Activated naive CD4-positive, alpha-beta T cell treated with anti-CD3 and anti-CD28 coated beads, Interleukin-2, amount 50 U/mL, for 24 hours (primary cell): Measurements from ENCODE around the gene DNAJC11.
"Not testable (repeated sequence)": the region's sequence is repeated elsewhere in the genome, so short reads cannot be mapped to it uniquely, and the experiment has no call there.

Experiments
- H3K27ac Mint-ChIP-seq: one replicate; pipeline ENCODE4 v1.8.0; 2021; ENCODE audit warnings: mild to moderate bottlenecking, mixed read lengths
- H3K27me3 Mint-ChIP-seq: one replicate; pipeline ENCODE4 v1.8.0; 2021; ENCODE audit warnings: mixed read lengths
- H3K36me3 Mint-ChIP-seq: one replicate; pipeline ENCODE4 v1.8.0; 2021; ENCODE audit warnings: mixed read lengths
- H3K4me1 Mint-ChIP-seq: one replicate; pipeline ENCODE4 v1.8.0; 2021; ENCODE audit warnings: mixed read lengths
- H3K4me3 Mint-ChIP-seq: one replicate; pipeline ENCODE4 v1.8.0; 2021; ENCODE audit warnings: mild to moderate bottlenecking, mixed read lengths
- H3K9me3 Mint-ChIP-seq: one replicate; pipeline ENCODE4 v1.8.0; 2021; ENCODE audit warnings: mixed read lengths

DNAJC11 gene, protein sequence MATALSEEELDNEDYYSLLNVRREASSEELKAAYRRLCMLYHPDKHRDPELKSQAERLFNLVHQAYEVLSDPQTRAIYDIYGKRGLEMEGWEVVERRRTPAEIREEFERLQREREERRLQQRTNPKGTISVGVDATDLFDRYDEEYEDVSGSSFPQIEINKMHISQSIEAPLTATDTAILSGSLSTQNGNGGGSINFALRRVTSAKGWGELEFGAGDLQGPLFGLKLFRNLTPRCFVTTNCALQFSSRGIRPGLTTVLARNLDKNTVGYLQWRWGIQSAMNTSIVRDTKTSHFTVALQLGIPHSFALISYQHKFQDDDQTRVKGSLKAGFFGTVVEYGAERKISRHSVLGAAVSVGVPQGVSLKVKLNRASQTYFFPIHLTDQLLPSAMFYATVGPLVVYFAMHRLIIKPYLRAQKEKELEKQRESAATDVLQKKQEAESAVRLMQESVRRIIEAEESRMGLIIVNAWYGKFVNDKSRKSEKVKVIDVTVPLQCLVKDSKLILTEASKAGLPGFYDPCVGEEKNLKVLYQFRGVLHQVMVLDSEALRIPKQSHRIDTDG

GRCh38 chr1:6701437-6702153, at the start of gene DNAJC11:
DNAJC11 (minus strand) TSS chr1:6701816; CDS start chr1:6701800, 16 bp downstream.
- H3K4me1 Mint-ChIP-seq: peaks cover 32% of the 10 kb centered on the region
- H3K4me3 Mint-ChIP-seq: peak within 1 kb of the TSS; percentile 92
- no peaks in the 10 kb centered on the region for H3K9me3 Mint-ChIP-seq
- peaks cover 7% of the 10 kb centered on the region for H3K36me3 Mint-ChIP-seq
- no peaks in the 10 kb centered on the region for H3K27me3 Mint-ChIP-seq
- peak within 1 kb of the TSS; percentile 95 for H3K27ac Mint-ChIP-seq

GRCh38 chr1:6750490-6750889, 48.9 kb upstream of the DNAJC11 start:
- H3K4me3 Mint-ChIP-seq: no peak overlapping the region
- peaks cover 16% of the 10 kb centered on the region for H3K27me3 Mint-ChIP-seq
- no peak overlapping the region for H3K27ac Mint-ChIP-seq
- H3K36me3 Mint-ChIP-seq: no peaks in the 10 kb centered on the region
- no peaks in the 10 kb centered on the region for H3K9me3 Mint-ChIP-seq
- H3K4me1 Mint-ChIP-seq: no peaks in the 10 kb centered on the region

- Mint-ChIP-seq H3K27me3 (peaks cover 9% of the 10 kb centered on the region), H3K27ac (peak overlapping the region; percentile 30), H3K4me1 (peaks cover 6% of the 10 kb centered on the region), H3K36me3 (no peaks in the 10 kb centered on the region), H3K9me3 (no peaks in the 10 kb centered on the region), H3K4me3 (no peak overlapping the region)
These were observed 46.1 kb upstream of the DNAJC11 start for GRCh38 chr1:6747674-6748073.

- Mint-ChIP-seq H3K4me1 (peaks cover 6% of the 10 kb centered on the region), H3K27me3 (peaks cover 2% of the 10 kb centered on the region), H3K4me3 (no peak overlapping the region), H3K36me3 (no peaks in the 10 kb centered on the region), H3K27ac (no peak overlapping the region), H3K9me3 (no peaks in the 10 kb centered on the region)
These were observed 43.5 kb upstream of the DNAJC11 start for GRCh38 chr1:6745073-6745472.

DNA sequence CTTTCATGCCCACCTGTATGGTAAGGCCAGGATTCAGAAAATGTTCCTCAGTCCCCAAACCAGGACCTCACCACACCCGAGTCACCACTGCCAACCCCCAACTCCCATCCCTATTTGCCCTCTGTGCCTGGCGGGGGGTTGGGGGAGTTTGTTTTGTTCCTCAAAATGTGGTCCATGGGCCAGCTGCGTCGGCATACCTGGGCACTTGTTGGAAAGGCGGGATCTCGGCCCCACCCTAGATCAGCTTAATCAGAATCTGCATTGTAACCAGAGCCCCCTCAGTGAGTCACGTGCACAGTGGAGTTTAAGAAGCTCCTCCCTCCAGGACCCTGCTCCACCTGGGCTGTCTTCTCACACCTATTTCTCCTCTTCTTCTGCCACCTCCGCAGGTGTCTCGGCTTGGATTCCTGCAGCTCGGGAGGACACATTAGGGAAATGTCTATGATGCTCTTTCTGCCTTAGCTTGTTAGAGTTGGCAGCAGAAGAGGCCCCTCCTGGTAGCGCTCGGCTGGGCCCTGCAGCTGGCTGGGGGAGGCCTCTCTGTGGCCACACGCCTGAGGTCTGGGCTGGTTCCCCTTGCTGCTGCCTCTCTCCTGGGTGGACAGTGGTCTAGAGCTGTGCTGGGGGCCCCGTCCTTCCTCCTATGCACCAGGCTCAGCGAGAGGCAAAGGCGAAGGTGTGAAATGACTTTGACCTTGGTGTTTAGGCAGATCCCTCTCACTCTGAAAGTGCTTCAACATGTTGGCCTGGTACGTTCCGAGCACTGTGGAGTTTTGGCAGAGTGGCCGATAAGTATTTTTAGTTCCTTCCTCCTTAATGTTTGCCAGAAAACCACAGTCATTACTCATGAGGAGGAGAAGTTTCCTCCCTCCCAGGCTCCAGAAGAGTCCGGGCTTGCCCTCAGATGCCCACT, 41.8 kb upstream of the DNAJC11 start:
- Mint-ChIP-seq H3K27me3 (peaks cover 2% of the 10 kb centered on the region), H3K9me3 (no peaks in the 10 kb centered on the region), H3K36me3 (no peaks in the 10 kb centered on the region), H3K4me3 (no peak overlapping the region), H3K27ac (no peak overlapping the region), H3K4me1 (peaks cover 6% of the 10 kb centered on the region)

GRCh38 chr1:6742676-6743188, 41.1 kb upstream of the DNAJC11 start:
- not testable (repeated sequence) for H3K27ac Mint-ChIP-seq

DNA sequence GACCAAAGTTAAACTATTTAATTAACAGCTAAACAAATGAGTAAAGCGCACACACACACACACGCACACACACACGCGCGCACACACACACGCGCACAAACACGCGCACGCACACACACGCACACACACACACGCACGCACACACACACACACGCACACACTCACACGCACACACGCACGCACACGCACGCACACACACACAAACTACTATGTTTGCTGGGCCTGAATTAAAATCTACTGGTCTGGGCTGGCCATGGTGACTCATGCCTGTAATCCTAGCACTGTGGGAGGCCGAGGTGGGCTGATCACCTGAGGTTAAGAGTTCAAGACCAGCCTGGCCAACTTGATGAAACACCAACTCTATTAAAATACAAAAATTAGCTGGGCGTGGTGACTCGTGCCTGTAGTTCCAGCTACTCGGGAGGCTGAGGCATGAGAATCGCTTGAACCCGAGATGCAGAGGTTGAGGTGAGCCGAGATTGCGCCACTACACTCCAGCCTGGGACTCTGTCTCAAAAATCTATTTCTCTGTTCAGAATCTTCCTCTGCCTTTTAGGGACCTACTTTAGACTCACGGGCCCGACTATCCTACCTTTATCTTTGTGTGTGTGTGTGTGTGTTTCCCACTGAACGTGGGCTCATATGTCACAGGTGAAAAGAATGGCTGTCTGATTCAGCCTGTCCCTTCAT, 37.5 kb upstream of the DNAJC11 start:
- Mint-ChIP-seq H3K27ac (no peak overlapping the region), H3K4me3 (no peak overlapping the region), H3K4me1 (peaks cover 10% of the 10 kb centered on the region), H3K27me3 (peaks cover 2% of the 10 kb centered on the region), H3K9me3 (no peaks in the 10 kb centered on the region), H3K36me3 (no peaks in the 10 kb centered on the region)

More at GRCh38 chr1:6742676-6743188, 41.1 kb upstream of the DNAJC11 start:
- H3K36me3 Mint-ChIP-seq, H3K4me1 Mint-ChIP-seq, H3K27me3 Mint-ChIP-seq, H3K9me3 Mint-ChIP-seq, H3K4me3 Mint-ChIP-seq: not testable (repeated sequence)

GRCh38 chr1:6732942-6733341, 31.3 kb upstream of the DNAJC11 start:
- H3K36me3 Mint-ChIP-seq: no peaks in the 10 kb centered on the region
- H3K27me3 Mint-ChIP-seq: peaks cover 2% of the 10 kb centered on the region
- no peaks in the 10 kb centered on the region for H3K9me3 Mint-ChIP-seq
- H3K4me1 Mint-ChIP-seq: peaks cover 4% of the 10 kb centered on the region
- no peak overlapping the region for H3K4me3 Mint-ChIP-seq
- H3K27ac Mint-ChIP-seq: no peak overlapping the region

- Mint-ChIP-seq H3K27me3 (peaks cover 5% of the 10 kb centered on the region), H3K4me1 (peaks cover 4% of the 10 kb centered on the region), H3K9me3 (no peaks in the 10 kb centered on the region), H3K36me3 (no peaks in the 10 kb centered on the region), H3K4me3 (no peak overlapping the region), H3K27ac (no peak overlapping the region)
These were observed 30.3 kb upstream of the DNAJC11 start for GRCh38 chr1:6731905-6732304.

DNA sequence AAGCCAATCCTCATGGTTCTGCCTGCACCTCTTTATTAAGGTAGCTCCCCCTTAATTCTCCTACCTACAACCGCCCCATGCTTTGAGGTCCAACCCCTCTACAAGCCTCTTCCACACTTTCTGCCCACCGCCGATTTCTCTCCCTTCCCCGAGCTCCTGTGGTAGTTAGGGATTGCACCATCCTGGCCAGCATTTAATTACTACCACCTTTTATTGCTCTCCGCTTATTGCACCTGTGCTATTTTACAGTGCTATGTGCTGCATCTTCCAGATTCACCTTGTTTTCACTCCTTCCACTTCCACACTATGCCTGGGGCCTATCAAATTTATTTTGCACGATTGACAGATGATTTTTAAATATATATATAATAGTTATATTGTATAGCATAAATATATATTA, 29.3 kb upstream of the DNAJC11 start:
- H3K9me3 Mint-ChIP-seq: no peaks in the 10 kb centered on the region
- no peak overlapping the region for H3K4me3 Mint-ChIP-seq
- H3K27ac Mint-ChIP-seq: no peak overlapping the region
- H3K27me3 Mint-ChIP-seq: peaks cover 4% of the 10 kb centered on the region
- peaks cover 4% of the 10 kb centered on the region for H3K4me1 Mint-ChIP-seq
- H3K36me3 Mint-ChIP-seq: no peaks in the 10 kb centered on the region

- Mint-ChIP-seq H3K4me1 (peaks cover 4% of the 10 kb centered on the region), H3K36me3 (no peaks in the 10 kb centered on the region), H3K27ac (no peak overlapping the region), H3K27me3 (peaks cover 3% of the 10 kb centered on the region), H3K9me3 (no peaks in the 10 kb centered on the region), H3K4me3 (no peak overlapping the region)
These were observed 28.9 kb upstream of the DNAJC11 start for GRCh38 chr1:6730473-6730872.

GRCh38 chr1:6727535-6727934, 25.9 kb upstream of the DNAJC11 start:
- Mint-ChIP-seq H3K27ac (no peak overlapping the region), H3K27me3 (peaks cover 3% of the 10 kb centered on the region), H3K4me1 (no peaks in the 10 kb centered on the region), H3K36me3 (no peaks in the 10 kb centered on the region), H3K9me3 (no peaks in the 10 kb centered on the region), H3K4me3 (no peak overlapping the region)

GRCh38 chr1:6726253-6726652, 24.6 kb upstream of the DNAJC11 start:
- H3K4me1 Mint-ChIP-seq: no peaks in the 10 kb centered on the region

GRCh38 chr1:6724517-6725141, 23.0 kb upstream of the DNAJC11 start:
- Mint-ChIP-seq H3K27ac (no peak overlapping the region), H3K4me1 (no peaks in the 10 kb centered on the region), H3K27me3 (peaks cover 3% of the 10 kb centered on the region), H3K36me3 (no peaks in the 10 kb centered on the region), H3K4me3 (no peak overlapping the region), H3K9me3 (no peaks in the 10 kb centered on the region)

More at GRCh38 chr1:6726253-6726652, 24.6 kb upstream of the DNAJC11 start:
- no peaks in the 10 kb centered on the region for H3K9me3 Mint-ChIP-seq
- H3K4me3 Mint-ChIP-seq: no peak overlapping the region
- no peaks in the 10 kb centered on the region for H3K36me3 Mint-ChIP-seq
- no peak overlapping the region for H3K27ac Mint-ChIP-seq
- H3K27me3 Mint-ChIP-seq: peaks cover 3% of the 10 kb centered on the region
